Caco-2 (cell line): ENCODE measurements around the gene SMAD2. TPM values are rescaled to one million over a fixed set of nuclear protein-coding genes. Genes with fewer than 3 reads are reported as not detected.

Experiments
- BruUV-seq: library from RNA; stranded (reverse); fragments of 400-500 nt; replicated peaks from 2 replicates; lab custom pipeline; 2021; lab: Mats Ljungman, UMichigan
- CTCF ChIA-PET: fragments of 300-600 bp; sonication (Branson Sonifier 250); formaldehyde crosslinking; loops from one replicate; lab custom pipeline; 2022; ENCODE audit warnings: antibody characterized with exemption; lab: Charles Lee
- POLR2A ChIA-PET: fragments of 300-600 bp; sonication (Branson Sonifier 250); formaldehyde crosslinking; loops from one replicate; lab custom pipeline; 2022; ENCODE audit warnings: antibody characterized with exemption; lab: Charles Lee
- DNase-seq, 2 experiments: peaks; one replicate each; pipeline versions ENCODE4 v3.0.0 to v3.0.0-alpha.2; 2020 to 2022
- H3K27me3 ChIP-seq: replicated peaks from 2 replicates; pipeline ENCODE4 v1.6.0; 2011; ENCODE audit warnings: low read length; ENCODE audit not compliant: control insufficient read depth, insufficient read depth
- H3K36me3 ChIP-seq: 2 replicates; pipeline ENCODE4 v1.5.1; 2011; ENCODE audit warnings: low read length; ENCODE audit not compliant: control insufficient read depth, insufficient read depth
- H3K4me1 ChIP-seq: fragments of 250-450 bp; sonication (Bioruptor Pico); 2 replicates; pipeline ENCODE4 v1.5.1; 2020; ENCODE audit warnings: mild to moderate bottlenecking
- H3K4me3 ChIP-seq: 2 replicates; pipeline ENCODE4 v1.5.1; 2011; ENCODE audit warnings: low read depth, mild to moderate bottlenecking, control low read depth, low read length
- H3K9me3 ChIP-seq: fragments of 250-450 bp; sonication (Bioruptor Pico); 2 replicates; pipeline ENCODE4 v1.5.1; 2020; ENCODE audit warnings: mild to moderate bottlenecking, moderate library complexity
- H3K27ac Mint-ChIP-seq: one replicate; pipeline ENCODE4 v1.8.0; 2022; ENCODE audit warnings: mixed read lengths; ENCODE audit not compliant: unreplicated experiment
- H3K27me3 Mint-ChIP-seq: one replicate; pipeline ENCODE4 v1.8.0; 2022; ENCODE audit warnings: mixed read lengths; ENCODE audit not compliant: insufficient read depth, unreplicated experiment
- H3K36me3 Mint-ChIP-seq: one replicate; pipeline ENCODE4 v1.8.0; 2022; ENCODE audit warnings: mild to moderate bottlenecking, mixed read lengths; ENCODE audit not compliant: insufficient read depth, unreplicated experiment
- H3K4me1 Mint-ChIP-seq: one replicate; pipeline ENCODE4 v1.8.0; 2022; ENCODE audit warnings: low read depth, mixed read lengths; ENCODE audit not compliant: unreplicated experiment
- H3K4me3 Mint-ChIP-seq: one replicate; pipeline ENCODE4 v1.8.0; 2022; ENCODE audit warnings: mild to moderate bottlenecking, moderate library complexity, mixed read lengths; ENCODE audit not compliant: unreplicated experiment
- H3K9me3 Mint-ChIP-seq: one replicate; pipeline ENCODE4 v1.8.0; 2022; ENCODE audit warnings: mixed read lengths; ENCODE audit not compliant: unreplicated experiment
- CTCF ChIP-seq, 2 experiments: fragments of 200-600 bp in 1 of 2; IDR thresholded peaks; 1 replicate in 1 of 2; 2 replicates in 1 of 2; pipeline versions ENCODE4 v1.5.1 to v1.8.0; 2011 to 2022; ENCODE audit warnings: antibody characterized with exemption in 1 of 2, control low read depth in 1 of 2, inconsistent platforms in 1 of 2, low read depth in 1 of 2, low read length in 1 of 2, mild to moderate bottlenecking in 1 of 2, moderate library complexity in 1 of 2; ENCODE audit not compliant: insufficient read depth in 1 of 2, severe bottlenecking in 1 of 2, unreplicated experiment in 1 of 2
- intact Hi-C: fragments of 100-400 bp; cut with micrococcal nuclease; formaldehyde crosslinking; loops from one replicate; pipeline ENCODE4 v1.10.0; 2022; ENCODE audit not compliant: unreplicated experiment
- total RNA-seq: library from RNA; stranded (reverse); gene quantifications from 2 replicates; pipeline ENCODE4 v1.2.3, GENCODE V29; 2022

Gene SMAD2
- total RNA-seq, 1 experiment from 2014 or later: 53.5 TPM

DNA sequence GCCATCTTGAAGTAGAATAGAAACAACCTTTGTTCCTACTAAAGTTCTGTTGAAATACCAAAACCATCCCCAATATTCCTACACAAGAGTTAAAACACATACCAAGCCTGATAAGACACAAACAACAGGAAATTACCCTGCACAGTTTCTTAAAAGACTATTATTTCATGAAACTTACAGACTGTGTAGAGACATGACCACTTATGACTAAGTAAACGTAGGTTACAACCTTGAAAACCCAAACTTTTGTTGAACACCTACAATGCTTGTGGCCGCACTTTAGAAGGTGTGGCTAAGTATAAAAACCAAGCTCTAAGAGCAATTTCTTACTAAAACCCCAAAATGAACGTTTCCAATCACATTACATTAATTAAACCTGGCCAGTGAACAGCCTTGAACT lies 2.0 kb downstream of the SMAD2 start:
- Mint-ChIP-seq H3K4me3 (peak overlapping the region; percentile 75), H3K27ac (no peak overlapping the region), H3K9me3 (no peaks in the 10 kb centered on the region), H3K4me1 (no peaks in the 10 kb centered on the region), H3K36me3 (no peaks in the 10 kb centered on the region), H3K27me3 (no peaks in the 10 kb centered on the region)
- H3K36me3 ChIP-seq: no peaks in the 10 kb centered on the region
- H3K27me3 ChIP-seq: no peaks in the 10 kb centered on the region
- intact Hi-C loops: loop anchor here (10.0 kb wide), 1 partner anchor 54 kb away; no protein-coding TSS in a partner anchor
- H3K9me3 ChIP-seq: no peaks in the 10 kb centered on the region
- DNase-seq: no peak
- ChIA-PET POLR2A (no interaction called here), CTCF (no interaction called here)
- no peak for TF ChIP-seq CTCF (IDR thresholded peaks at IDR 0.05; ENCODE audit: insufficient read depth in 1 of 2, low read depth in 1 of 2, low read length in 1 of 2, severe bottlenecking in 1 of 2, unreplicated experiment in 1 of 2)
- 0 out of 2 replicates have a peak, but pooled peaks cover 8% of the 10 kb centered on the region for H3K4me1 ChIP-seq
- no peak overlapping the region for H3K4me3 ChIP-seq
- BruUV-seq: no TSS peak

DNA sequence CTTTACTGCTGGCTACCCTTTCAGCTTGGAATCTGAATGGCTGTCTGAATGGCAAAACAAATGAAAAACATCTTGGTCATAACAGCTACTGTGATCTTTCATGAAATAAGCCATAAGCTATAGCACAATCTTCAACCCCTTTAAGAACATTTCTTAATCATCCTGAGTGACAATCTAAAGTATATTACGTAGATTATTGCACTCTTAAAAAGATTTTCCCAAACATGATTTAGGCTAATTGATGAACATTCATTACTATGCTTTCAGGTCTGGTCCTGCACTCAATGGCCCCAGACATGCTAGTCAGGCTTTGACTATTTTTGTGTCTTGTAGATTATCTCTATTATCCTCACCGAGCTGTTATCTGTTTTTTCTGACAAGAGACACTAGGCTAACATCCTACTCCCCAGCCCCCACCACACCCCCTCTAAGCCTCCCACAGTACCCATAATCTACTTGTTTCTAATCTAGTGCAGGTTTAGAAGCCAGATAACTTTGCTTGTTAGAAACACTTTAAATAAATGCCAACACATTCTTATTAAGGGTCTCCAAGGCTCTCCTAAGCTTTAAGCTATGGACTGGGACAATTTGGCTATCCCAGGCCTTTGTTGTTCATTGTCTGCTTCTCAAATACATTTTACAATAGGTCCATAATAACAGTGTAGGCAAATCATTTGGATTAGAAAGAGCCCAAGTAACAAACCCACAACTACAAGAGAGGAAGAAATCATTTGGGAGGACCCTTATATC lies 4.2 kb downstream of the SMAD2 start:
- no peaks in the 10 kb centered on the region for H3K27me3 ChIP-seq
- H3K36me3 ChIP-seq: no peaks in the 10 kb centered on the region
- intact Hi-C loops: loop anchor here (10.0 kb wide), 1 partner anchor 51 kb away; no protein-coding TSS in a partner anchor
- ChIA-PET CTCF (no interaction called here), POLR2A (no interaction called here)
- no peak overlapping the region for H3K27ac Mint-ChIP-seq
- no peak for TF ChIP-seq CTCF (IDR thresholded peaks at IDR 0.05; ENCODE audit: insufficient read depth in 1 of 2, low read depth in 1 of 2, low read length in 1 of 2, severe bottlenecking in 1 of 2, unreplicated experiment in 1 of 2)
- no peak overlapping the region for H3K4me3 ChIP-seq
- no TSS peak for BruUV-seq
- H3K4me1 Mint-ChIP-seq: no peaks in the 10 kb centered on the region
- no peaks in the 10 kb centered on the region for H3K9me3 ChIP-seq
- H3K4me1 ChIP-seq: 0 out of 2 replicates have a peak, but pooled peaks cover 8% of the 10 kb centered on the region
- H3K27me3 Mint-ChIP-seq: no peaks in the 10 kb centered on the region
- no peaks in the 10 kb centered on the region for H3K9me3 Mint-ChIP-seq
- no peak overlapping the region for H3K4me3 Mint-ChIP-seq
- no peak for DNase-seq
- no peaks in the 10 kb centered on the region for H3K36me3 Mint-ChIP-seq

- H3K36me3 ChIP-seq: no peaks in the 10 kb centered on the region
- intact Hi-C loops: loop anchor here (10.0 kb wide), 1 partner anchor 45 kb away; no protein-coding TSS in a partner anchor
- peaks cover 6% of the 10 kb centered on the region for H3K4me1 Mint-ChIP-seq
- no peaks in the 10 kb centered on the region for H3K36me3 Mint-ChIP-seq
- H3K27ac Mint-ChIP-seq: no peak overlapping the region
- no peaks in the 10 kb centered on the region for H3K4me1 ChIP-seq
- H3K27me3 Mint-ChIP-seq: no peaks in the 10 kb centered on the region
- H3K4me3 Mint-ChIP-seq: no peak overlapping the region
- ChIA-PET POLR2A (no interaction called here), CTCF (no interaction called here)
- no peak overlapping the region for H3K4me3 ChIP-seq
- H3K9me3 Mint-ChIP-seq: no peaks in the 10 kb centered on the region
- TF ChIP-seq CTCF (IDR thresholded peaks at IDR 0.05; ENCODE audit: insufficient read depth in 1 of 2, low read depth in 1 of 2, low read length in 1 of 2, severe bottlenecking in 1 of 2, unreplicated experiment in 1 of 2): no peak
- no peak for DNase-seq
- no peaks in the 10 kb centered on the region for H3K9me3 ChIP-seq
- no peaks in the 10 kb centered on the region for H3K27me3 ChIP-seq
- no TSS peak for BruUV-seq
Measured at GRCh38 chr18:47919916-47920315, 10.5 kb downstream of the SMAD2 start.
